Measurements from ENCODE around the gene STAU1.
"Not testable (repeated sequence)": the region's sequence is repeated elsewhere in the genome, so short reads cannot be mapped to it uniquely, and the experiment has no call there.

STAU1 gene

GRCh38 chr20:49187851-49188641 is at the start of gene STAU1:
STAU1 (minus strand) TSS chr20:49188334; CDS start chr20:49166201, 22,133 bp downstream.
- peak; percentile 92 for DNase-seq

- DNase-seq = no peak
Observed at GRCh38 chr20:49237531-49237930, 49.4 kb upstream of the STAU1 start.

GRCh38 chr20:49236301-49236700 is 48.2 kb upstream of the STAU1 start:
- no peak for DNase-seq

GRCh38 chr20:49234831-49235230 is 46.7 kb upstream of the STAU1 start:
- no peak for DNase-seq

- no peak for DNase-seq
Observed at GRCh38 chr20:49233226-49233625, 45.1 kb upstream of the STAU1 start.

- no peak for DNase-seq
Observed at GRCh38 chr20:49231471-49231870, 43.3 kb upstream of the STAU1 start.

GRCh38 chr20:49230561-49231133 is 42.5 kb upstream of the STAU1 start:
- DNase-seq = no peak

- no peak for DNase-seq
Observed at GRCh38 chr20:49230021-49230420, 41.9 kb upstream of the STAU1 start.

GRCh38 chr20:49229381-49229780 is 41.2 kb upstream of the STAU1 start:
- DNase-seq = no peak

GRCh38 chr20:49228676-49229075 is 40.5 kb upstream of the STAU1 start:
- no peak for DNase-seq

GRCh38 chr20:49225896-49226295 is 37.8 kb upstream of the STAU1 start:
- DNase-seq = no peak

- no peak for DNase-seq
Observed at GRCh38 chr20:49219924-49220831, 32.0 kb upstream of the STAU1 start.

GRCh38 chr20:49219091-49219923 is 31.2 kb upstream of the STAU1 start, which contains the start of gene DDX27:
DDX27 (plus strand) TSS chr20:49219416; CDS start chr20:49219449, 33 bp downstream.
- DNase-seq = peak; percentile 97

- not testable (repeated sequence) for DNase-seq
Observed at GRCh38 chr20:49218739-49219090, 30.6 kb upstream of the STAU1 start.

GRCh38 chr20:49216991-49217578 is 29.0 kb upstream of the STAU1 start:
- DNase-seq = peak; percentile 87

- no peak for DNase-seq
Observed at GRCh38 chr20:49215232-49215631, 27.1 kb upstream of the STAU1 start.

- no peak for DNase-seq
Observed at GRCh38 chr20:49214571-49214970, 26.4 kb upstream of the STAU1 start.

GRCh38 chr20:49210757-49211110 is 22.6 kb upstream of the STAU1 start:
- DNase-seq = no peak

GRCh38 chr20:49210101-49210756 is 22.1 kb upstream of the STAU1 start:
- no peak for DNase-seq

- DNase-seq = no peak
Observed at GRCh38 chr20:49207076-49207475, 18.9 kb upstream of the STAU1 start.

GRCh38 chr20:49203746-49204145 is 15.6 kb upstream of the STAU1 start:
- DNase-seq = no peak

GRCh38 chr20:49203011-49203410 is 14.9 kb upstream of the STAU1 start:
- no peak for DNase-seq

Measured in activated CD4-positive, alpha-beta T cell treated with anti-CD3 and anti-CD28 coated beads for 1 hour (primary cell).